ENCODE data around the gene ST3GAL3. TPM values are rescaled to one million over a fixed set of nuclear protein-coding genes. Genes with fewer than 3 reads are reported as not detected.
A peak's percentile ranks its signal among the peaks of the same experiment; 100 is the strongest.

Gene ST3GAL3
- total RNA-seq, 4 donors from 2014 or later = 30.2 to 41.4 (median 33.2) TPM

DNA sequence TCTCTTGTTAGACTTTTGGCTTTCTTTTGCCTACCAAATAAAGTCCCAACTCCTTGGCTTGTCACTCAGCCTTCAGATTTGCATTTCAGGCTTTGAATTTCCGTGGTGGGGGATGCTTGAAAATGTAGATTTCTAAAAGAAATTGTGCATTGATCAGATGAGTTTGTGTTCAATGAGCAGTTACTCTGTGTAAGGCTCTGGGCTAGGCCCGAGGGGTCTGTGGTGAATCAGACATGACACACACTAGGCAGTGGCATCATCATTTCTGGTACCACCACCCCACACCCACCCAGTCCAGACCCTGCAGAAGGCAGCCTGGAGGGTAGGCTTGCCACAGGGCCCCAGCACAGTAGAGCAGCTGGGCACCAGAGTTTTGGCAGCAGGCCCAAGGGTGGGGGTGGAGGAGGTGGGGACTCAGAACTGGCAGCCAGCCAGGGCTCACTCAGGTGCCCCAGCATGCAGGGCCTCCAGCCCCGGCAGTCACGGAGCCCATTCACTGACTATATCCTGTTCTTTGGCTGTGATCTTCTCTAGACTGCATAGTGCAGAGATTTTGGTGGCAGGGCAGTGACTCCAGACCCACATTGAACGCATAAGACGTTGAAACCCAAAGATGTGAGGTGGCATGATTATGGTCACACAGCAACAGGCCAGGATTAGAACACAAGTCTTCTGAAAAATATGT is 129.1 kb downstream of the ST3GAL3 start:
- Histone ChIP-seq H3K27me3 (no peaks in the 10 kb centered on the region), H3K27ac (peak overlapping the region in 3 of 4 donors; percentile 38 to 85 (median 76)), H3K4me1 (peaks cover 0 to 70% (median 19%) of the 10 kb centered on the region in 3 donors), H3K36me3 (peaks cover 0 to 18% of the 10 kb centered on the region in 2 donors), H3K4me3 (no peak overlapping the region), H3K9me3 (no peaks in the 10 kb centered on the region)
- TF ChIP-seq POLR2AphosphoS5 (IDR thresholded peaks at IDR 0.05) (peak; percentile 35), POLR2A (IDR thresholded peaks at IDR 0.05) (no peak)
- no peak for ATAC-seq
- 40% methylated on average over 1 of the region's 6 CpGs; no CpG with 5 or more reads in 1 of the 2 donors for whole genome bisulfite sequencing, 2 donors (ENCODE audit: low coverage in 1 of 2)

DNA sequence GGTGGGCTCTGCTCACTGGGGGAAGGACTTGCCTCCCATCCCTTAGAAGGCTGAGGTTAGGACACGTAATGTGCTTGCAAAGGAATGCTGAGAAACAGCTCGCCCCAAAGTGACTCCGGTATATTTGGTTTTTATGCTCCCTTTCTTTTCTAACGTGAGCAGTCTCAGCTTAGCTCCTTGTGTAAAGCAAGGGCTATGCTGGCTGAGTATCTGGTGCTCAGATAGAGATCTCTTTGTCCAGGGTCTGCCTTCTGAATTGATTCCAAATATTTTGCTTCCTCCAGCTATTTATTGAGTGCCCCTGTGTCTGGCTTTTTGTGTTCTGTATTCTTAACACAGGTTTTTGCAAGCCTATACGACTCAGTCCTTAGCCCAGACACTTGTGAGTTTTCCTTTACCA is 131.7 kb downstream of the ST3GAL3 start:
- H3K27me3 ChIP-seq = no peaks in the 10 kb centered on the region
- H3K4me1 ChIP-seq = peaks cover 0 to 63% (median 19%) of the 10 kb centered on the region in 3 donors
- WGBS, 2 donors (ENCODE audit: low coverage in 1 of 2) = 24 to 42% methylated on average over 5 of the region's 5 CpGs
- no peak for ATAC-seq
- TF ChIP-seq EP300 (IDR thresholded peaks at IDR 0.05) = no peak
- no peak for TF ChIP-seq POLR2AphosphoS5 (IDR thresholded peaks at IDR 0.05)
- TF ChIP-seq POLR2A (IDR thresholded peaks at IDR 0.05) = no peak
- TF ChIP-seq, protein P1, sequence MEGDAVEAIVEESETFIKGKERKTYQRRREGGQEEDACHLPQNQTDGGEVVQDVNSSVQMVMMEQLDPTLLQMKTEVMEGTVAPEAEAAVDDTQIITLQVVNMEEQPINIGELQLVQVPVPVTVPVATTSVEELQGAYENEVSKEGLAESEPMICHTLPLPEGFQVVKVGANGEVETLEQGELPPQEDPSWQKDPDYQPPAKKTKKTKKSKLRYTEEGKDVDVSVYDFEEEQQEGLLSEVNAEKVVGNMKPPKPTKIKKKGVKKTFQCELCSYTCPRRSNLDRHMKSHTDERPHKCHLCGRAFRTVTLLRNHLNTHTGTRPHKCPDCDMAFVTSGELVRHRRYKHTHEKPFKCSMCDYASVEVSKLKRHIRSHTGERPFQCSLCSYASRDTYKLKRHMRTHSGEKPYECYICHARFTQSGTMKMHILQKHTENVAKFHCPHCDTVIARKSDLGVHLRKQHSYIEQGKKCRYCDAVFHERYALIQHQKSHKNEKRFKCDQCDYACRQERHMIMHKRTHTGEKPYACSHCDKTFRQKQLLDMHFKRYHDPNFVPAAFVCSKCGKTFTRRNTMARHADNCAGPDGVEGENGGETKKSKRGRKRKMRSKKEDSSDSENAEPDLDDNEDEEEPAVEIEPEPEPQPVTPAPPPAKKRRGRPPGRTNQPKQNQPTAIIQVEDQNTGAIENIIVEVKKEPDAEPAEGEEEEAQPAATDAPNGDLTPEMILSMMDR (IDR thresholded peaks at IDR 0.05) = no peak
- peaks cover 0 to 40% of the 10 kb centered on the region in 2 donors for H3K36me3 ChIP-seq
- H3K27ac ChIP-seq = peak overlapping the region; percentile 60 to 85 (median 75)
- no peaks in the 10 kb centered on the region for H3K9me3 ChIP-seq
- peak overlapping the region in 1 of 2 donors; percentile 20 for H3K4me3 ChIP-seq

DNA sequence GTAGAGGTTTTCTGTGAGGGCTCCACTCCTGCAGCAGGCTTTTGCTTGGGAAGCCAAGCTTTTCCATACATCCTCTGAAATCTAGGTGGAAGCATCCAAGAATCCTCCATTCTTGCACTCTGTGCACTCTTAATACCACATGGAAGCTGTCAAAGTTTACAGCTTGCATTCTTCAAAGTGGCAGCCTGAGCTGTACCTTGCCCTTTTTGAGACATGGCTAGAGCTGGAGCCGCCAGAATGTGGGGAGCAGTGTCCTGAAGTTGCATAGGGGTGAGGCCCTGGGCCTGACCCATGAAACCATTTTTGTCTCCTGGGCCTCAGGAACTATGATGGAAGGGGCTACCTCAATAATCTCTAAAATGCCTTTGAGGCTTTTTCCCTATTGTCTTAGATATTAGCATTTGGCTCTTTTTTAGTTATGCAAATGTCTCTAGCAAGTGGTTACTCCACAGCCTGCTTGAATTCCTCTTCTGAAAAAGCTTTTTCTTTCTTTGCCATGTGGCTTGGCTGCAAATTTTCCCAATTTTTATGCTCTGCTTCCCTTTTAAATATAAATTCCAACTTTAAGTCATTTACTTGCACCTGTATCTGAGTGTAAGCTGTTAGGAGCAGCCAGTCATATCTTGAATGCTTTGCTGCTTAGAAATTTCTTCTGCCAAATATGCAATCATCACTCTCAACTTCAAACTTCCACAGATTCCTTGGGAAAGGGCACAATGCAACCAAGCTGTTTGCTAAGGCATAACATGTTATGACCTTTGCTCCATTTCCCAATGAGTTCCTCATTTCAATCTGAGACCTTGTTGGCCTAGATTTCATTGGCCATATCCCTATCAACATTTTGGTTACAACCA is 134.2 kb downstream of the ST3GAL3 start:
- H3K9me3 ChIP-seq = no peaks in the 10 kb centered on the region
- H3K4me3 ChIP-seq = no peak overlapping the region
- TF ChIP-seq EP300 (IDR thresholded peaks at IDR 0.05) (no peak), POLR2A (IDR thresholded peaks at IDR 0.05) (no peak), POLR2AphosphoS5 (IDR thresholded peaks at IDR 0.05) (no peak)
- TF ChIP-seq, protein P1 (IDR thresholded peaks at IDR 0.05) = no peak
- H3K27me3 ChIP-seq = no peaks in the 10 kb centered on the region
- WGBS, 2 donors (ENCODE audit: low coverage in 1 of 2) = 80% methylated on average over 1 of the region's 1 CpG; no CpG with 5 or more reads in 1 of the 2 donors
- H3K4me1 ChIP-seq = peaks cover 0 to 38% (median 6%) of the 10 kb centered on the region in 3 donors
- H3K27ac ChIP-seq = no peak overlapping the region
- ATAC-seq = no peak
- H3K36me3 ChIP-seq = peaks cover 0 to 43% of the 10 kb centered on the region in 2 donors

DNA sequence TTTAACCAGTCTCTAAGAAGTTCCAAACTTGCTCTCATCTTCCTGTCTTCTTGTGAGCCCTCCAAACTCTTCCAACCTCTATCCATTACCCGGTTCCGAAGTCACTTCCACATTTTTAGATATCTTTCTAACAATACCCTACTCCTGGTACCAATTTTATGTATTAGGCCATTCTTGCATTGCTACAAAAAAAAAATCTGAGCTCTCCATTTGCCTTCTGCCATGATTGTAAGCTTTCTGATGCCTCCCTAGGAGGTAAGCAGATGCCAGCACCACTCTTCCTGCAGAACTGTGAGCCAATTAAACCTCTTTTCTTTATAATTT is 134.8 kb downstream of the ST3GAL3 start:
- 91 to 100% methylated on average over 2 of the region's 2 CpGs for WGBS, 2 donors (ENCODE audit: low coverage in 1 of 2)
- ATAC-seq = no peak
- H3K27ac ChIP-seq = no peak overlapping the region
- no peak overlapping the region for H3K4me3 ChIP-seq
- peaks cover 0 to 43% of the 10 kb centered on the region in 2 donors for H3K36me3 ChIP-seq
- no peak for TF ChIP-seq POLR2AphosphoS5 (IDR thresholded peaks at IDR 0.05)
- H3K4me1 ChIP-seq = peaks cover 0 to 32% (median 5%) of the 10 kb centered on the region in 3 donors
- no peaks in the 10 kb centered on the region for H3K9me3 ChIP-seq
- H3K27me3 ChIP-seq = no peaks in the 10 kb centered on the region

DNA sequence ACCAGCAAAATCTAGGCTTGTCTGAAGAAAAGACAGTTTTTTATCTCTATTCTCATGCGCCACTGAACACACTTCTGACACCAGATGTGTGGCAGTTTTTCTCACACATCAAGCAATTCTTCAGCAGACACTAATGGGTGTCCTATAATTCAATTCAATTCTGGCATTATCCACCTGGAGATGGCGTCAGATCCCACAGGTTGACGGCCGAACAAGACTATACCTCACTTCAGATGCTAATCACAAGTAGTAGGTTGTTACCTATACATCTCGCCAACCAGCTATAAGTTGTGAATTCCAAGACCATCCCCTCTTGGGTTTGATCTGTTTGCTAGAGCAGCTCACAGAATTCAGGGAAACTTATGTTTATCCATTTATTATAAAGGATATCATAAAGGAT is 136.3 kb downstream of the ST3GAL3 start:
- TF ChIP-seq POLR2AphosphoS5 (IDR thresholded peaks at IDR 0.05) (no peak), EP300 (IDR thresholded peaks at IDR 0.05) (no peak), POLR2A (IDR thresholded peaks at IDR 0.05) (no peak)
- TF ChIP-seq, protein P1 (IDR thresholded peaks at IDR 0.05) = no peak
- Histone ChIP-seq H3K27me3 (no peaks in the 10 kb centered on the region), H3K36me3 (peaks cover 0 to 42% of the 10 kb centered on the region in 2 donors), H3K4me1 (peaks cover 0 to 16% (median 1%) of the 10 kb centered on the region in 3 donors), H3K27ac (no peak overlapping the region), H3K4me3 (no peak overlapping the region), H3K9me3 (no peaks in the 10 kb centered on the region)
- 97 to 100% methylated on average over 5 of the region's 5 CpGs for WGBS, 2 donors (ENCODE audit: low coverage in 1 of 2)
- ATAC-seq = no peak
